ENCODE data around the gene SLC6A20.
"Not testable (repeated sequence)": the region's sequence is repeated elsewhere in the genome, so short reads cannot be mapped to it uniquely, and the experiment has no call there.

The SLC6A20 gene

GRCh38 chr3:45762647-45763302 is 33.6 kb downstream of the SLC6A20 start:
- intact Hi-C loops (cut with DNase I; ENCODE audit: low total_unique reads): no loop called here
- DNase-seq: no peak
- no peak for TF ChIP-seq CTCF (IDR thresholded peaks at IDR 0.05)
- Histone ChIP-seq H3K9me3 (no peaks in the 10 kb centered on the region), H3K4me1 (peaks cover 0 to 4% (median 0%) of the 10 kb centered on the region in 4 donors), H3K36me3 (no peaks in the 10 kb centered on the region), H3K4me3 (no peak overlapping the region), H3K27me3 (peaks cover 0 to 17% of the 10 kb centered on the region in 2 donors), H3K27ac (no peak overlapping the region)

- no peak for TF ChIP-seq CTCF (IDR thresholded peaks at IDR 0.05)
- DNase-seq: no peak
- Histone ChIP-seq H3K9me3 (no peaks in the 10 kb centered on the region), H3K4me3 (no peak overlapping the region), H3K27ac (no peak overlapping the region), H3K4me1 (peaks cover 0 to 4% (median 0%) of the 10 kb centered on the region in 4 donors), H3K27me3 (peaks cover 0 to 17% of the 10 kb centered on the region in 2 donors), H3K36me3 (no peaks in the 10 kb centered on the region)
- intact Hi-C loops (cut with DNase I; ENCODE audit: low total_unique reads): no loop called here
Measured at GRCh38 chr3:45761831-45762230, 34.5 kb downstream of the SLC6A20 start.

- peak; percentile 48 to 58 for TF ChIP-seq CTCF (IDR thresholded peaks at IDR 0.05)
- intact Hi-C loops (cut with DNase I; ENCODE audit: low total_unique reads): no loop called here
- H3K9me3 ChIP-seq: no peaks in the 10 kb centered on the region
Measured at GRCh38 chr3:45760878-45761711, 35.2 kb downstream of the SLC6A20 start.

GRCh38 chr3:45759851-45760250 is 36.5 kb downstream of the SLC6A20 start:
- Histone ChIP-seq H3K4me1 (peaks cover 0 to 4% (median 0%) of the 10 kb centered on the region in 4 donors), H3K4me3 (no peak overlapping the region), H3K36me3 (no peaks in the 10 kb centered on the region), H3K27ac (no peak overlapping the region), H3K27me3 (peaks cover 0 to 7% of the 10 kb centered on the region in 2 donors), H3K9me3 (no peaks in the 10 kb centered on the region)
- no peak for DNase-seq
- TF ChIP-seq CTCF (IDR thresholded peaks at IDR 0.05): no peak
- intact Hi-C loops (cut with DNase I; ENCODE audit: low total_unique reads): no loop called here

More at GRCh38 chr3:45760878-45761711, 35.2 kb downstream of the SLC6A20 start:
- H3K27ac ChIP-seq: no peak overlapping the region
- peaks cover 0 to 17% of the 10 kb centered on the region in 2 donors for H3K27me3 ChIP-seq
- no peak for DNase-seq
- peaks cover 0 to 4% (median 0%) of the 10 kb centered on the region in 4 donors for H3K4me1 ChIP-seq
- H3K36me3 ChIP-seq: no peaks in the 10 kb centered on the region
- no peak overlapping the region for H3K4me3 ChIP-seq

GRCh38 chr3:45758871-45759270 is 37.5 kb downstream of the SLC6A20 start:
- intact Hi-C loops (cut with DNase I; ENCODE audit: low total_unique reads): no loop called here

GRCh38 chr3:45757141-45757540 is 39.2 kb downstream of the SLC6A20 start:
- DNase-seq; intact Hi-C loops (cut with DNase I; ENCODE audit: low total_unique reads); H3K4me1 ChIP-seq; H3K4me3 ChIP-seq; H3K27ac ChIP-seq; H3K36me3 ChIP-seq; H3K9me3 ChIP-seq; H3K27me3 ChIP-seq: not testable (repeated sequence)

More at GRCh38 chr3:45758871-45759270, 37.5 kb downstream of the SLC6A20 start:
- no peak for TF ChIP-seq CTCF (IDR thresholded peaks at IDR 0.05)
- H3K27ac ChIP-seq: no peak overlapping the region
- H3K4me3 ChIP-seq: no peak overlapping the region
- DNase-seq: no peak
- peaks cover 0 to 4% (median 0%) of the 10 kb centered on the region in 4 donors for H3K4me1 ChIP-seq
- no peaks in the 10 kb centered on the region for H3K9me3 ChIP-seq
- H3K27me3 ChIP-seq: peaks cover 0 to 7% of the 10 kb centered on the region in 2 donors
- no peaks in the 10 kb centered on the region for H3K36me3 ChIP-seq
